Upper lobe of left lung (tissue), 4 donors: Measurements from ENCODE around the gene PSMD7.

Experiments used
- CTCF ChIP-seq, 6 experiments: fragments of 450-650 bp in 4 of 6; fragments of 200-600 bp in 2 of 6; sonication (generic) in 2 of 6; IDR thresholded peaks; one replicate each; pipeline ENCODE4 v1.5.1; 2016 to 2019; ENCODE audit warnings: antibody characterized with exemption in 6 of 6
- EP300 ChIP-seq, 4 donors: sonication (generic); formaldehyde crosslinking; IDR thresholded peaks; one replicate each; pipeline ENCODE4 v1.5.1; 2017; ENCODE audit warnings: antibody characterized with exemption in 4 of 4, control low read depth in 2 of 4
- POLR2AphosphoS5 ChIP-seq, 2 donors: sonication (generic); formaldehyde crosslinking; IDR thresholded peaks; one replicate each; pipeline ENCODE4 v1.5.1; 2017; ENCODE audit warnings: antibody characterized with exemption in 2 of 2

- TF ChIP-seq POLR2AphosphoS5 (IDR thresholded peaks at IDR 0.05) (no peak), CTCF (IDR thresholded peaks at IDR 0.05) (no peak), EP300 (IDR thresholded peaks at IDR 0.05) (no peak)
Measured at GRCh38 chr16:74304835-74305176, 8.2 kb downstream of the PSMD7 start.
